Esophagus squamous epithelium (tissue), 5 donors: Measurements from ENCODE around the gene ANGEL2. TPM values are rescaled to one million over a fixed set of nuclear protein-coding genes. Genes with fewer than 3 reads are reported as not detected.
"Not testable (repeated sequence)": the region's sequence is repeated elsewhere in the genome, so short reads cannot be mapped to it uniquely, and the experiment has no call there.

Experiments
- DNase-seq: peaks from one replicate; lab custom pipeline; 2025; lab: John Stamatoyannopoulos, UW
- H3K27ac ChIP-seq, 4 donors: fragments of 200-600 bp; sonication (generic); one replicate each; pipeline ENCODE4 v1.5.1; 2016 to 2019; ENCODE audit warnings: mild to moderate bottlenecking in 1 of 4
- H3K27me3 ChIP-seq, 4 donors: fragments of 200-600 bp; sonication (generic); 1 replicate in 3 of 4; 2 replicates in 1 of 4; pipeline versions ENCODE4 v1.5.1 to v1.6.0; 2017 to 2021; ENCODE audit warnings: antibody characterized with exemption in 1 of 4
- H3K36me3 ChIP-seq, 3 donors: fragments of 200-600 bp; sonication (generic); one replicate each; pipeline ENCODE4 v1.5.1; 2016 to 2019
- H3K4me1 ChIP-seq, 3 donors: fragments of 200-600 bp; sonication (generic); one replicate each; pipeline ENCODE4 v1.5.1; 2017 to 2019
- H3K4me3 ChIP-seq, 4 donors: fragments of 200-600 bp; sonication (generic); 1 replicate in 3 of 4; 2 replicates in 1 of 4; pipeline ENCODE4 v1.5.1; 2016 to 2019; ENCODE audit warnings: mild to moderate bottlenecking in 2 of 4, moderate library complexity in 1 of 4
- H3K9me3 ChIP-seq, 3 donors: fragments of 200-600 bp; sonication (generic); one replicate each; pipeline ENCODE4 v1.5.1; 2016 to 2019
- POLR2A ChIP-seq, 4 donors: fragments of 450-650 bp; IDR thresholded peaks; one replicate each; pipeline ENCODE4 v1.6.1; 2017; ENCODE audit warnings: antibody characterized with exemption in 4 of 4, mild to moderate bottlenecking in 4 of 4, moderate library complexity in 3 of 4
- WGBS, 2 donors: methylation state at CpG; one replicate each; pipeline ENCODE4 v1.1.5; 2018; 5-methylcytosine and 5-hydroxymethylcytosine counted together
- intact Hi-C: fragments of 100-400 bp; cut with DNase I; formaldehyde crosslinking; loops from one replicate; pipeline ENCODE4 v1.15.0; 2022
- total RNA-seq, 4 donors: library from RNA; depleted of rRNA; stranded (reverse); fragments of >200 nt; gene quantifications; one replicate each; pipeline ENCODE4 v1.1.0, GENCODE V29; 2016
- TF ChIP-seq, protein P1 (sequence below), 6 experiments: fragments of 450-650 bp in 4 of 6; fragments of 200-600 bp in 2 of 6; sonication (generic) in 2 of 6; IDR thresholded peaks; one replicate each; pipeline ENCODE4 v1.5.1; 2016 to 2019; ENCODE audit warnings: antibody characterized with exemption in 6 of 6, mild to moderate bottlenecking in 4 of 6, moderate library complexity in 4 of 6
- donor health status: DM: yes; HTN: yes; CAD: no.

The ANGEL2 gene
- total RNA-seq, 4 donors from 2014 or later = 15.8 to 48.3 (median 31.3) TPM

DNA sequence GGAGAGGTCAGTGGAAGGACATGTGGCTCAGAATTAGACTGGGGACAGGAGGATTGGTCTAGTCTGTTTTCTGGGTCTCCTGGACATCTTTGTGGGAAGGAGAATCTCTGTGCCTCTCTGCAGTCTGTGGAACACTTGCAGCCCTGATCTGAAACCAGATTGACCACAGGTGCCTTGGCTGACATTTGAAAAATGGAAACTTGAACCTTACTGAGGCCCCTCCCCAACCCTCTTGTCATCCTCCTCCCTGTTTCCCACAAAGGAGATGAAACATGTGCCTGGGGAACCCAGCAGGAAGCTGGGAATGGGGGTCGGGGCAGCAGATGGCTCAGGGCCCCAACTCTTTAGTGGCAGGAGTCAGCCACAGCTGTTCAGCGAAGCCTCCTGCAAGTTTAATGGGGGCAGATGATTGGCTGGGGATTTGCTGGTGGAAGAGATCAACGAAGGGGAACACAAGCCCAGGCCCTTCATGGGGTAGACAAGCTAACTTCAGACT is 47.3 kb downstream of the ANGEL2 start:
- intact Hi-C loops = no loop called here
- Histone ChIP-seq H3K4me1 (no peaks in the 10 kb centered on the region), H3K27me3 (no peaks in the 10 kb centered on the region), H3K27ac (no peak overlapping the region), H3K4me3 (no peak overlapping the region), H3K9me3 (no peaks in the 10 kb centered on the region), H3K36me3 (no peaks in the 10 kb centered on the region)
- no peak for DNase-seq
- no peak for TF ChIP-seq POLR2A (IDR thresholded peaks at IDR 0.05)
- TF ChIP-seq, protein P1, sequence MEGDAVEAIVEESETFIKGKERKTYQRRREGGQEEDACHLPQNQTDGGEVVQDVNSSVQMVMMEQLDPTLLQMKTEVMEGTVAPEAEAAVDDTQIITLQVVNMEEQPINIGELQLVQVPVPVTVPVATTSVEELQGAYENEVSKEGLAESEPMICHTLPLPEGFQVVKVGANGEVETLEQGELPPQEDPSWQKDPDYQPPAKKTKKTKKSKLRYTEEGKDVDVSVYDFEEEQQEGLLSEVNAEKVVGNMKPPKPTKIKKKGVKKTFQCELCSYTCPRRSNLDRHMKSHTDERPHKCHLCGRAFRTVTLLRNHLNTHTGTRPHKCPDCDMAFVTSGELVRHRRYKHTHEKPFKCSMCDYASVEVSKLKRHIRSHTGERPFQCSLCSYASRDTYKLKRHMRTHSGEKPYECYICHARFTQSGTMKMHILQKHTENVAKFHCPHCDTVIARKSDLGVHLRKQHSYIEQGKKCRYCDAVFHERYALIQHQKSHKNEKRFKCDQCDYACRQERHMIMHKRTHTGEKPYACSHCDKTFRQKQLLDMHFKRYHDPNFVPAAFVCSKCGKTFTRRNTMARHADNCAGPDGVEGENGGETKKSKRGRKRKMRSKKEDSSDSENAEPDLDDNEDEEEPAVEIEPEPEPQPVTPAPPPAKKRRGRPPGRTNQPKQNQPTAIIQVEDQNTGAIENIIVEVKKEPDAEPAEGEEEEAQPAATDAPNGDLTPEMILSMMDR (IDR thresholded peaks at IDR 0.05) = no peak
- 77 to 83% methylated on average over 2 to 3 of the region's 3 CpGs for WGBS, 2 donors

DNA sequence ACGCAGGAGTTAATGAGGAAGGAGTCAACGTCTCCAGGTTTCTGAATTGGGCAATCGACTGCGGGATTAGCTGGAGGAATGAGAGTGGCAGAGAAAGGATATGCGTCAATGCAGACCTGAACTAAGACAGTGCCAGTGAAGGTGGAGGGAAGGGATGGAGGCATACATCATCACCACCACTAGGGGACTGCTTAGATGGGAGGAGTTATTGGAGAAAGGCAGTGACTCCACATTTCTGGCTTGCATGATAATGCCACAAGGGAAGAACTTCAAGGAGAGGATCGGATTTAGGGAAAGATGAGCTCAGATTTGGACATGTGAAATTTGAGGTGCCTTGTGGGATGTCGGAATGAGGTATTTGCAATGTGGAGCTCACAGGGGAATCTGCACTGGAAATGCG is 47.9 kb downstream of the ANGEL2 start:
- intact Hi-C loops = no loop called here
- Histone ChIP-seq H3K4me1 (no peaks in the 10 kb centered on the region), H3K4me3 (no peak overlapping the region), H3K27ac (no peak overlapping the region), H3K27me3 (no peaks in the 10 kb centered on the region), H3K9me3 (no peaks in the 10 kb centered on the region), H3K36me3 (no peaks in the 10 kb centered on the region)
- 82% methylated on average over 8 of the region's 8 CpGs for WGBS, 2 donors
- TF ChIP-seq POLR2A (IDR thresholded peaks at IDR 0.05) = no peak
- TF ChIP-seq, protein P1 (IDR thresholded peaks at IDR 0.05) = peak in 4 of 6 experiments; percentile 5 to 52 (median 28)
- no peak for DNase-seq

DNA sequence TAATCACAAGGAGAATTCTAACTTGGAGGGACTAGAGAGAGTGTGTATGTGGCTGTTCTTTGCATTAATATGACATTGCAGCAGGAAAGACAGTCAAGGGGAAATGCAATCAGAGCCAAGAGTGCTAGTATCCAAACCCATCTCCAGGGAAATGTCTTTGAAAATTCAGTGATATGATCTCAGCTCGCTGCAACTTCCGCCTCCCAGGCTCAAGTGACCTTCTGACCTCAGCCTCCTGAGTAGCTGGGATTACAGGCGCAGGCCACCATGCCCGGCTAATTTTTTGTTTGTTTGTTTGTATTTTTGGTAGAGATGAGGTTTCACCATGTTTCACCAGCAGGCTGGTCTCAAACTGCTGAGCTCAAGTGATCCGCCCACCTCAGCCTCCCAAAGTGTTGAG is 49.1 kb downstream of the ANGEL2 start:
- Histone ChIP-seq H3K27me3 (no peaks in the 10 kb centered on the region), H3K27ac (no peak overlapping the region), H3K4me3 (no peak overlapping the region), H3K9me3 (no peaks in the 10 kb centered on the region), H3K36me3 (no peaks in the 10 kb centered on the region), H3K4me1 (no peaks in the 10 kb centered on the region)
- no peak for DNase-seq
- intact Hi-C loops = no loop called here
- TF ChIP-seq, protein P1 (IDR thresholded peaks at IDR 0.05) = no peak
- no peak for TF ChIP-seq POLR2A (IDR thresholded peaks at IDR 0.05)
- 88 to 98% methylated on average over 5 of the region's 5 CpGs for WGBS, 2 donors

DNA sequence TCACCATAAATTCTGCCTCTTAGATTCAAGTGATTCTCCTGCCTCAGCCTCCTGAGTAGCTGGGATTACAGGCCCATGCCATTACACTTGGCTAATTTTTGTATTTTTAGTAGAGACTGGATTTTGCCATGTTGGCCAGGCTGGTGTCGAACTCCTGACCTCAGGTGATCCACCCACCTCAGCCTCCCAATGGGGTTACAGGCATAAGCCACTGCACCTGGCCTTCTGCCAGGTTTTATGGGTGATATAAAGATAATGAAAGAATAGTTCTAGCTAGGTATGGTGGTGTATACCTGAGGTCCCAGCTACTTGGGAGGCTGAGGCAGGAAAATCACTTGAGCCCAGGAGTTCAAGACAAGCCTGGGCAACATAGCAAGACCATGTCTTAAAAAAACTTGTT is 50.7 kb downstream of the ANGEL2 start:
- H3K36me3 ChIP-seq, intact Hi-C loops, H3K27ac ChIP-seq, H3K27me3 ChIP-seq, H3K9me3 ChIP-seq, H3K4me3 ChIP-seq, H3K4me1 ChIP-seq, DNase-seq: not testable (repeated sequence)
- WGBS, 2 donors = 88% methylated on average over 1 of the region's 1 CpG; no CpG with 5 or more reads in 1 of the 2 donors

DNA sequence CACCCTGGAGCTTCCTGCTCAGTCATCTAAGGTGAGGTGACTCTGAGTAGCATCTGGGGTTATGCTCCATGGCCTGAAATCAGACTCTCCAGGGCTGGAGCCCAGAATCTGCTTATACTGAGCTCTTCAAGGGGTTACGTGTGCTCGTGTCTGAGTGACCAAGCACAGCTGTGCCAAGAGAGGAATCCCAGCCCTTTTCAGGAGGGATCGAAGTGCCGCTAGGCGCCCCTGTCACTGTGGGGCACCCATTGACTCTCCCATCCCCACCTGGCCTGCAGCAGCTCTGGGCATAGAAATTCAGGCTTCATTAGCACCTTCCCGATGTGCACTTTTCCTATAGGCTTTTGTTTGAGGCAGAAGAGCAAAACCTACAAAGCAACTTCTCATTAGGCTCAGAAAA is 51.6 kb downstream of the ANGEL2 start:
- H3K27me3 ChIP-seq = no peaks in the 10 kb centered on the region
- TF ChIP-seq, protein P1 (IDR thresholded peaks at IDR 0.05) = no peak
- no peak for TF ChIP-seq POLR2A (IDR thresholded peaks at IDR 0.05)
- no peak overlapping the region for H3K4me3 ChIP-seq
- H3K9me3 ChIP-seq = no peaks in the 10 kb centered on the region
- no peak for DNase-seq
- 87 to 100% methylated on average over 1 to 4 of the region's 6 CpGs for WGBS, 2 donors
- intact Hi-C loops = no loop called here
- no peaks in the 10 kb centered on the region for H3K36me3 ChIP-seq
- no peaks in the 10 kb centered on the region for H3K4me1 ChIP-seq
- no peak overlapping the region for H3K27ac ChIP-seq

DNA sequence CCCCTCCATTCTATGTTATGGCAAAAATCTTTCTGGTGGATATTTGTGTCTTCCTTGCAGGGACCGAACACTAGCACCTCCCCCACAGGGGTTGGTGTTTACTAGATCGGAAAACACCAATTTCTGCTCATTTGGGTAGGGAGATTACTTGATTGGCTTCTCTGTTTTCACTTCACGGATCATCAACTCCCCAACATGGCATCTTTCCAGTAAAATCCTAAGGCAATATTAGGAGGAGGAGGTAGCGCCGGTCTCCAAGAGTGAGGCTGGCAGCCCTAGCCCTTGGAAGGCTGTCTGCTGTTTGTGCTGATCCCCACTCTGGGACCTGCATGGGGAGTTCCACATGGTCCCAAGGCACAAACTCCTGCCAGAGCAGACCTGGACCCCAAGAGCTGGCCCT is 53.2 kb downstream of the ANGEL2 start:
- 75 to 80% methylated on average over 5 of the region's 5 CpGs for WGBS, 2 donors
- intact Hi-C loops = no loop called here

More for the DNA sequence above, 53.2 kb downstream of the ANGEL2 start:
- Histone ChIP-seq H3K9me3 (no peaks in the 10 kb centered on the region), H3K4me1 (no peaks in the 10 kb centered on the region), H3K27me3 (no peaks in the 10 kb centered on the region), H3K27ac (no peak overlapping the region), H3K36me3 (no peaks in the 10 kb centered on the region), H3K4me3 (no peak overlapping the region)
- TF ChIP-seq, protein P1 (IDR thresholded peaks at IDR 0.05) = no peak
- TF ChIP-seq POLR2A (IDR thresholded peaks at IDR 0.05) = no peak
- DNase-seq = no peak
